Stimulated activated CD4-positive, alpha-beta T cell treated with anti-CD3 and anti-CD28 coated beads, Interleukin-4, amount 100 ng/mL, for 48 hours (primary cell): Measurements from ENCODE around the gene ELMO2.
A peak's percentile ranks its signal among the peaks of the same experiment; 100 is the strongest.

Source experiments
- DNase-seq, 2 donors: peaks; one replicate each; pipeline ENCODE4 v3.0.0-alpha.2; 2020; ENCODE audit warnings: low read depth in 2 of 2

Gene ELMO2

GRCh38 chr20:46352370-46352938, 54.0 kb downstream of the ELMO2 start:
- DNase-seq, result no peak

- no peak for DNase-seq
Measured at GRCh38 chr20:46351357-46352058, 54.9 kb downstream of the ELMO2 start.

- no peak for DNase-seq
Measured at GRCh38 chr20:46350986-46351267, 55.5 kb downstream of the ELMO2 start.

- DNase-seq, result no peak
Measured at GRCh38 chr20:46350201-46350985, 56.0 kb downstream of the ELMO2 start.

GRCh38 chr20:46349742-46350056, 56.7 kb downstream of the ELMO2 start:
- no peak for DNase-seq

- peak; percentile 34 to 52 for DNase-seq
Measured at GRCh38 chr20:46349035-46349741, 57.2 kb downstream of the ELMO2 start.

- DNase-seq, result no peak
Measured at GRCh38 chr20:46347841-46348803, 58.3 kb downstream of the ELMO2 start.

GRCh38 chr20:46346770-46347169, 59.6 kb downstream of the ELMO2 start:
- DNase-seq, result no peak

GRCh38 chr20:46344488-46345162, 61.8 kb downstream of the ELMO2 start:
- DNase-seq, result no peak

- DNase-seq, result no peak
Measured at GRCh38 chr20:46343975-46344357, 62.4 kb downstream of the ELMO2 start.

- no peak for DNase-seq
Measured at GRCh38 chr20:46343348-46343974, 63.0 kb downstream of the ELMO2 start.

GRCh38 chr20:46342451-46343347, 63.7 kb downstream of the ELMO2 start:
- DNase-seq, result no peak

GRCh38 chr20:46342010-46342378, 64.4 kb downstream of the ELMO2 start:
- DNase-seq, result no peak

GRCh38 chr20:46341074-46342009, 65.1 kb downstream of the ELMO2 start:
- DNase-seq, result no peak

GRCh38 chr20:46339037-46339436, 67.4 kb downstream of the ELMO2 start:
- no peak for DNase-seq

GRCh38 chr20:46336735-46337134, 69.7 kb downstream of the ELMO2 start:
- no peak for DNase-seq

GRCh38 chr20:46334303-46334904, 72.0 kb downstream of the ELMO2 start:
- DNase-seq, result no peak
